Activated gamma-delta T cell treated with anti-CD3 and anti-CD28 coated beads, Interleukin-2, amount 50 U/mL, for 16 hours (primary cell): ENCODE results near the gene PRRG4.
"Not testable (repeated sequence)": the region's sequence is repeated elsewhere in the genome, so short reads cannot be mapped to it uniquely, and the experiment has no call there.

Experiments
- DNase-seq: peaks from one replicate; pipeline ENCODE4 v3.0.0-alpha.2; 2020; ENCODE audit warnings: low read depth

The PRRG4 gene

GRCh38 chr11:32829680-32830412 lies at the start of gene PRRG4:
TSS of gene PRRG4 (plus strand) at chr11:32829927. CDS start at chr11:32830530, 603 bp downstream.
- no peak for DNase-seq

- DNase-seq, result not testable (repeated sequence)
Observed at GRCh38 chr11:32780839-32781238, 48.9 kb upstream of the PRRG4 start.

GRCh38 chr11:32781721-32782120 lies 48.0 kb upstream of the PRRG4 start:
- no peak for DNase-seq

- no peak for DNase-seq
Observed at GRCh38 chr11:32785262-32785661, 44.5 kb upstream of the PRRG4 start.

- no peak for DNase-seq
Observed at GRCh38 chr11:32786811-32787210, 42.9 kb upstream of the PRRG4 start.

GRCh38 chr11:32790916-32791315 lies 38.8 kb upstream of the PRRG4 start:
- no peak for DNase-seq

- no peak for DNase-seq
Observed at GRCh38 chr11:32792111-32792947, 37.4 kb upstream of the PRRG4 start.

- DNase-seq, result peak; percentile 44
Observed at GRCh38 chr11:32792948-32793475, 36.7 kb upstream of the PRRG4 start.

- no peak for DNase-seq
Observed at GRCh38 chr11:32794439-32794838, 35.3 kb upstream of the PRRG4 start, which contains the start of gene CCDC73. TSS of gene CCDC73 (minus strand) at chr11:32794662. CDS start at chr11:32760243, 34,419 bp downstream.

GRCh38 chr11:32796425-32796824 lies 33.3 kb upstream of the PRRG4 start:
- DNase-seq, result no peak

GRCh38 chr11:32809313-32809712 lies 20.4 kb upstream of the PRRG4 start:
- DNase-seq, result no peak

- no peak for DNase-seq
Observed at GRCh38 chr11:32817181-32817851, 12.4 kb upstream of the PRRG4 start.

- DNase-seq, result no peak
Observed at GRCh38 chr11:32817852-32818183, 11.9 kb upstream of the PRRG4 start.

- DNase-seq, result no peak
Observed at GRCh38 chr11:32819187-32819586, 10.5 kb upstream of the PRRG4 start.

GRCh38 chr11:32820497-32820896 lies 9.2 kb upstream of the PRRG4 start:
- DNase-seq, result no peak

GRCh38 chr11:32821517-32821916 lies 8.2 kb upstream of the PRRG4 start:
- DNase-seq, result no peak

- no peak for DNase-seq
Observed at GRCh38 chr11:32821917-32822560, 7.7 kb upstream of the PRRG4 start.

GRCh38 chr11:32823617-32824016 lies 6.1 kb upstream of the PRRG4 start:
- DNase-seq, result not testable (repeated sequence)

- DNase-seq, result no peak
Observed at GRCh38 chr11:32826113-32826512, 3.6 kb upstream of the PRRG4 start.

- DNase-seq, result no peak
Observed at GRCh38 chr11:32827276-32827675, 2.5 kb upstream of the PRRG4 start.

GRCh38 chr11:32829157-32829679 lies 509 bp upstream of the PRRG4 start:
- DNase-seq, result no peak

GRCh38 chr11:32830413-32830738 lies 649 bp downstream of the PRRG4 start:
- no peak for DNase-seq
